CD4-positive, alpha-beta memory T cell (primary cell): Measurements from ENCODE around the gene RAB20. TPM values are rescaled to one million over a fixed set of nuclear protein-coding genes. Genes with fewer than 3 reads are reported as not detected.
A peak's percentile ranks its signal among the peaks of the same experiment; 100 is the strongest.

Source experiments
- CTCF ChIA-PET: fragments of 350-600 bp; sonication (Branson Sonifier 250); formaldehyde crosslinking; loops from one replicate; lab custom pipeline; 2021; ENCODE audit warnings: inconsistent platforms; ENCODE audit not compliant: partially characterized antibody; lab: Charles Lee
- POLR2A ChIA-PET: fragments of 350-600 bp; sonication (Branson Sonifier 250); formaldehyde crosslinking; loops from one replicate; lab custom pipeline; 2021; ENCODE audit not compliant: partially characterized antibody; lab: Charles Lee
- DNase-seq, 5 donors: peaks; one replicate each; pipeline versions ENCODE4 v3.0.0 to v3.0.0-alpha.2; 2020 to 2022; ENCODE audit warnings: mixed read lengths in 1 of 5
- H3K27ac ChIP-seq: one replicate; pipeline ENCODE4 v1.7.0; 2013; ENCODE audit warnings: low read depth, low read length
- H3K27me3 ChIP-seq: 2 replicates; pipeline ENCODE4 v1.7.0; 2013; ENCODE audit warnings: mild to moderate bottlenecking, low read length, moderate library complexity; ENCODE audit not compliant: insufficient read depth
- H3K36me3 ChIP-seq: 2 replicates; pipeline ENCODE4 v1.7.0; 2013; ENCODE audit warnings: mild to moderate bottlenecking, low read length, moderate library complexity; ENCODE audit not compliant: insufficient read depth
- H3K4me1 ChIP-seq: 2 replicates; pipeline ENCODE4 v1.7.0; 2013; ENCODE audit warnings: mild to moderate bottlenecking, low read length, moderate library complexity; ENCODE audit not compliant: insufficient read depth
- H3K4me3 ChIP-seq, 2 donors: one replicate each; pipeline ENCODE4 v1.7.0; 2013; ENCODE audit warnings: low read length in 2 of 2, mild to moderate bottlenecking in 1 of 2
- H3K9me3 ChIP-seq, 2 donors: one replicate each; pipeline ENCODE4 v1.7.0; 2013; ENCODE audit warnings: low read length in 2 of 2, control low read depth in 1 of 2; ENCODE audit not compliant: control insufficient read depth in 1 of 2
- H3K27ac Mint-ChIP-seq, 7 donors: one replicate each; pipeline ENCODE4 v1.8.0; 2020 to 2021; ENCODE audit warnings: mixed read lengths in 7 of 7, mild to moderate bottlenecking in 6 of 7, inconsistent platforms in 3 of 7, moderate library complexity in 3 of 7
- H3K27me3 Mint-ChIP-seq, 2 donors: one replicate each; pipeline ENCODE4 v1.8.0; 2020 to 2021; ENCODE audit warnings: mixed read lengths in 2 of 2
- H3K36me3 Mint-ChIP-seq, 2 donors: one replicate each; pipeline ENCODE4 v1.8.0; 2020 to 2021; ENCODE audit warnings: mixed read lengths in 2 of 2, inconsistent platforms in 1 of 2, mild to moderate bottlenecking in 1 of 2
- H3K4me1 Mint-ChIP-seq, 4 donors: one replicate each; pipeline ENCODE4 v1.8.0; 2020 to 2021; ENCODE audit warnings: mixed read lengths in 4 of 4, mild to moderate bottlenecking in 1 of 4
- H3K4me3 Mint-ChIP-seq, 8 donors: one replicate each; pipeline ENCODE4 v1.8.0; 2020 to 2021; ENCODE audit warnings: mixed read lengths in 8 of 8, mild to moderate bottlenecking in 7 of 8, moderate library complexity in 6 of 8, inconsistent platforms in 3 of 8
- H3K9me3 Mint-ChIP-seq, 8 donors: one replicate each; pipeline ENCODE4 v1.8.0; 2020 to 2021; ENCODE audit warnings: mixed read lengths in 8 of 8, mild to moderate bottlenecking in 5 of 8, inconsistent platforms in 3 of 8, moderate library complexity in 1 of 8
- intact Hi-C: fragments of 100-400 bp; cut with micrococcal nuclease; formaldehyde crosslinking; loops from one replicate; pipeline ENCODE4 v1.15.1; 2023
- polyA plus RNA-seq, 2 donors: library from polyadenylated mRNA; unstranded; fragments of 300-500 nt; fragmentation: Illumina TruSeq; gene quantifications; one replicate each; pipeline ENCODE4 v1.2.3, GENCODE V29; 2021
- total RNA-seq, 2 experiments: library from RNA; stranded (reverse); gene quantifications; one replicate each; pipeline ENCODE4 v1.2.3, GENCODE V29; 2021

The RAB20 gene
- total and polyA plus RNA-seq, 4 experiments from 2014 or later: 2.2 to 5.7 (median 3.0) TPM

DNA sequence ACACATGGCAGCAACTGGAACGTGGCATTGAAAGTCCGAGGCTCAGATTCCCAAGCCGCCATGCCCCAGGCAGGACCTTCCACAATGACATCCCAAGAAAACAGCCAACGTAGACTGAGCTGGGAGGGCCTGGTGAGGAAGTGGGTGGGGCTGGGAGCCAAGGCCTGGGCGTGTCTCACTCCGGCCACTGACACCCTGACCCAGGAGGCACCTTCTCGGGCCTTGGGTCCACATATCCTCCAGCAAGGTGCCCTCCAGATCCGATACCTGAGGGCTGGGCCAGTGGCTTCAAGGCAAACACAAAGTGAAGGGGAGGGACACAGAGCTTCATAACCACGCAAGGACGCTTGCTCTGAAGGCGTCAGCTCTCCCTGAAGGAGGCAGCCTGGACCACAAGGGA is 43.0 kb downstream of the RAB20 start:
- Histone ChIP-seq H3K4me1 (no peaks in the 10 kb centered on the region), H3K4me3 (no peak overlapping the region), H3K27me3 (no peaks in the 10 kb centered on the region), H3K9me3 (no peaks in the 10 kb centered on the region), H3K27ac (no peak overlapping the region), H3K36me3 (no peaks in the 10 kb centered on the region)
- ChIA-PET POLR2A (no interaction called here), CTCF (interaction anchor here (1.4 kb wide), 1 partner anchor 9 kb away, joined by 3 read pairs; no protein-coding TSS in a partner anchor)
- Mint-ChIP-seq H3K9me3 (peaks cover 0 to 5% (median 0%) of the 10 kb centered on the region in 8 donors), H3K36me3 (peaks cover 0 to 4% of the 10 kb centered on the region in 2 donors), H3K27me3 (peaks cover 2 to 8% of the 10 kb centered on the region in 2 donors), H3K4me1 (peaks cover 0 to 4% (median 2%) of the 10 kb centered on the region in 4 donors), H3K4me3 (no peak overlapping the region), H3K27ac (no peak overlapping the region)
- no peak for DNase-seq
- intact Hi-C loops: no loop called here

DNA sequence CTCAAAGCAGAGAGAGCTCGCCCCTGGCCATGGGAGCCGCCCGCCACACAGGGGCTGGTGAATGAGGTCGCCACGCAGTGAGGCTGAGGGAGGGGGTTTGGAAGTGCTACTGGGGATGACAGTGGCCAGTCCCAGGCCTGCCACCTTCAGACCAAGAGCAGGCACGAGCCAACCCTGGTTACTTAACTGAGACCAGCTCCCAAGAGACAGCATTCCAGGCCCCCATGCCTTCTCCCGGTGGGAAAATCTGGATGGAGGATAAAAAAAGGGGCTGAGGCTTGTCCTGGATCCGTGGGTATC is 43.3 kb downstream of the RAB20 start:
- ChIA-PET POLR2A (no interaction called here), CTCF (interaction anchor here (1.4 kb wide), 1 partner anchor 9 kb away, joined by 3 read pairs; no protein-coding TSS in a partner anchor)
- Mint-ChIP-seq H3K4me1 (peaks cover 0 to 4% (median 2%) of the 10 kb centered on the region in 4 donors), H3K4me3 (no peak overlapping the region), H3K27ac (no peak overlapping the region), H3K36me3 (peaks cover 0 to 4% of the 10 kb centered on the region in 2 donors), H3K9me3 (peaks cover 0 to 5% (median 0%) of the 10 kb centered on the region in 8 donors), H3K27me3 (peaks cover 2 to 8% of the 10 kb centered on the region in 2 donors)
- H3K27ac ChIP-seq: no peak overlapping the region
- no peaks in the 10 kb centered on the region for H3K4me1 ChIP-seq
- intact Hi-C loops: no loop called here
- H3K27me3 ChIP-seq: no peaks in the 10 kb centered on the region
- H3K36me3 ChIP-seq: no peaks in the 10 kb centered on the region
- DNase-seq: no peak
- H3K4me3 ChIP-seq: no peak overlapping the region
- H3K9me3 ChIP-seq: no peaks in the 10 kb centered on the region

DNA sequence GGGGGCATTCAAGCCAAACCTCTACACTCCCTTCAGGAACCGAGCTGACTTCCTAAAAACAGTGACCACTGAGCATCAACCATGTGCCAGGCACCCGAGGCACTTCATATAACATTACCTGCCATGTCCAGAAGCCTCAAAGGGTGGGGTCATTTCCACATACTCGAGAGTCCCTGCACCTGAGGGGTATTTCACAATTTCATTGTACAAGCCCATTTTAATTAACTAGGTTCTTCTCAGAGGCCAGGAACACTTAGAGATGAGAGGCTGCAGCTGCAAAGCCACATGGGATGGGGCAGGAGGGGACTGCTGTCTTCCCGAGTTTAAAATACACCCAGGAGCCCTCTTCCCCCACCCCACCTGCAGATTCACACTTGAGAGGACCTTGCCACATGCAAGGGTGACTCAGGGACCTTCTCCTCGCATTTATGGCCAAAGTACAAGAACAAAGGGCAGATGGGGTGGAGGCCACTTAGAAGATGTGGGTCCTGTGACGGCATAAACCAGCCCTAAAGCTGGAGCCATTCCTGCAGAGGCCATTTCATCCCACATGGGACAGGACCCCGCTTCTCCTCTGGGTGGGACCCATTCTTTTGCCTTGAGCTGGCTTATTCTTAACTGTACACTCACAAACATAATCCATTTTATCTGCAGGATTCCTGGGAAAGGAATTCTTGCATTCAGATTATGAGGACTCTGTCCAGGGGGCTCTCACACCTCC is 43.9 kb downstream of the RAB20 start:
- CTCF ChIA-PET: interaction anchor here (1.4 kb wide), 1 partner anchor 10 kb away, joined by 3 read pairs; no protein-coding TSS in a partner anchor
- Histone ChIP-seq H3K36me3 (no peaks in the 10 kb centered on the region), H3K4me1 (no peaks in the 10 kb centered on the region), H3K4me3 (no peak overlapping the region), H3K27ac (no peak overlapping the region), H3K27me3 (no peaks in the 10 kb centered on the region), H3K9me3 (no peaks in the 10 kb centered on the region)
- no peak overlapping the region for H3K4me3 Mint-ChIP-seq
- peaks cover 0 to 4% of the 10 kb centered on the region in 2 donors for H3K36me3 Mint-ChIP-seq
- peaks cover 2 to 8% of the 10 kb centered on the region in 2 donors for H3K27me3 Mint-ChIP-seq
- DNase-seq: no peak
- POLR2A ChIA-PET: no interaction called here
- peaks cover 0 to 5% (median 0%) of the 10 kb centered on the region in 8 donors for H3K9me3 Mint-ChIP-seq
- H3K4me1 Mint-ChIP-seq: peaks cover 0 to 3% (median under 1%) of the 10 kb centered on the region in 4 donors
- intact Hi-C loops: no loop called here
- H3K27ac Mint-ChIP-seq: peak overlapping the region in 1 of 7 donors; percentile 37

DNA sequence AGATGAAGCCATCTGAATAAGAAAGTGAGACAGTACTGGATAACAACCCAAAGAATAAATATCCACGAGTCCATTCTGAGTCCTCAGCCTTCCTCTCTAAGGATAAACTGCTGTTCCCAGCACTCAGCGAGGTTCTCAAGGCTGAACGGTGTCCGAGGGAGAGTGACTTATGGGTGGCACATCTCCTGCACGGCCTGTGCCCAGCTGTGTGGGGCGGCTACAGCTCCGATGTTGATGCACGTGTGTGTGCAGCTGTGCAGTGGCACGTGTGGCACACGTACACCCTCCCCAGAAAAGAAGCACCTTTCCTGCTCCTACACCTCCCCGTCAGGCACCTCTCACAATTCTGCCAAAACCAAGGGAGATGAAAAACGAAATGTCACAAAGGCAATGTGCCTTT is 45.0 kb downstream of the RAB20 start:
- Mint-ChIP-seq H3K4me3 (no peak overlapping the region), H3K36me3 (peaks cover 0 to 4% of the 10 kb centered on the region in 2 donors), H3K27me3 (peaks cover 2 to 8% of the 10 kb centered on the region in 2 donors), H3K9me3 (peaks cover 0 to 5% (median 0%) of the 10 kb centered on the region in 8 donors), H3K4me1 (peaks cover 0 to 3% (median under 1%) of the 10 kb centered on the region in 4 donors), H3K27ac (no peak overlapping the region)
- Histone ChIP-seq H3K27me3 (no peaks in the 10 kb centered on the region), H3K36me3 (no peaks in the 10 kb centered on the region), H3K4me1 (no peaks in the 10 kb centered on the region), H3K9me3 (no peaks in the 10 kb centered on the region), H3K4me3 (no peak overlapping the region), H3K27ac (no peak overlapping the region)
- ChIA-PET CTCF (no interaction called here), POLR2A (no interaction called here)
- no peak for DNase-seq
- intact Hi-C loops: no loop called here

DNA sequence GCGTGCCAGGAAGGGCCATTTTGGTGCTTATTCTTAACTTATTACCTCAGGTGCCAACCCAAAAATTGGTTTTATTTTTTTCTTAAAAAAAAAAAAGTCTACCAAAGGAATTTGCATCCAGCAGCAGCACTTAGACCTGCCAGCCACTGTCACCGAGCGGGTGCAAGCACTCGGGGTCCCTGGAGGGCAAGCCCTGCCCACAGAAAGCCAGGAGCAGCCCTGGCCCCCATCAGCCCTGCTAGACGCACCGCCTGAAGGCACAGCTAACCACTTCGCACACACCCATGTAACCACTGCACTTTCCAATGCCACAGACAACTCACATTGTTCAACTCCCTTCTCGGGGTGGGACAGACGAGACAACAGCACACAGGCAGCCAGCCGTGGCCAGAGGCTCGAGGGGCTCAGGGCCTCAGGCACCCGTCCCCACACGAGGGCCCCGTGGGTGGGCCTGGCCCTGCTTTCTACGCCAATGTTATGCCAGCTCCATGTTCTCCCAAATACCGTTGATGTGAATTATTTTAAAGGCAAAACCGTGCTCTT is 49.3 kb downstream of the RAB20 start:
- H3K27ac ChIP-seq: no peak overlapping the region
- intact Hi-C loops: no loop called here
- Mint-ChIP-seq H3K27ac (no peak overlapping the region), H3K4me1 (peaks cover 0 to 3% (median under 1%) of the 10 kb centered on the region in 4 donors), H3K27me3 (peaks cover 2 to 6% of the 10 kb centered on the region in 2 donors), H3K36me3 (no peaks in the 10 kb centered on the region), H3K9me3 (peaks cover 0 to 5% (median 0%) of the 10 kb centered on the region in 8 donors), H3K4me3 (no peak overlapping the region)
- H3K4me3 ChIP-seq: no peak overlapping the region
- no peak for DNase-seq
- H3K4me1 ChIP-seq: no peaks in the 10 kb centered on the region
- ChIA-PET CTCF (no interaction called here), POLR2A (no interaction called here)
- no peaks in the 10 kb centered on the region for H3K27me3 ChIP-seq
- H3K36me3 ChIP-seq: no peaks in the 10 kb centered on the region
- H3K9me3 ChIP-seq: no peaks in the 10 kb centered on the region

DNA sequence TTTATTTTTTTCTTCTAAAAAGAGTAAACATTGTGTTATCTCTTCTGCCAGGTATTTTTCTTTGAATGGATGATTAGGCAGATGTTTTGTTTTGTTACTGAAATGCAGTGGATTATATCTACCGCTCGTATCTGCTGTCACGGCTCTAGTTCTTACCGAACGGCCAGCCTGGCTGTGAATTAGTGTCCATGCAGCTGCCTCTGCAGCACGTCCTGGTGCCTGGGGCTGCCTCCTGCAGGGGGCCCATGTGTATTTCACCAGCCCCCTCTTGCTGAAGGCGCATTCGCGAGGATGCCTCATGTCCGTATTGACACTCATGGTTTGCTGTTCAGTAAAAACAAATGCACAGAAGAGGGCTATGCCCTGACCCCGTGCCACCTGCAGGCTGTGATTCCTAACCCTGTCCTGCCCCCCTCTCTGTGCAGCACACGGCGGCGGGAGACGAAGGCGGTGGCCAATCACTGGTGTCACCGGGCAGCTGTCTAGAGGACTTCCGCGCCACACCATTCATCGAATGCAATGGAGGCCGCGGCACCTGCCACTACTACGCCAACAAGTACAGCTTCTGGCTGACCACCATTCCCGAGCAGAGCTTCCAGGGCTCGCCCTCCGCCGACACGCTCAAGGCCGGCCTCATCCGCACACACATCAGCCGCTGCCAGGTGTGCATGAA is 49.9 kb downstream of the RAB20 start:
- Mint-ChIP-seq H3K27ac (no peak overlapping the region), H3K9me3 (peaks cover 0 to 5% (median 0%) of the 10 kb centered on the region in 8 donors), H3K4me3 (no peak overlapping the region), H3K27me3 (peaks cover 2 to 8% of the 10 kb centered on the region in 2 donors), H3K36me3 (no peaks in the 10 kb centered on the region), H3K4me1 (peaks cover 0 to 3% (median under 1%) of the 10 kb centered on the region in 4 donors)
- no peaks in the 10 kb centered on the region for H3K36me3 ChIP-seq
- POLR2A ChIA-PET: no interaction called here
- CTCF ChIA-PET: no interaction called here
- H3K4me1 ChIP-seq: no peaks in the 10 kb centered on the region
- no peak overlapping the region for H3K27ac ChIP-seq
- no peaks in the 10 kb centered on the region for H3K9me3 ChIP-seq
- intact Hi-C loops: no loop called here
- DNase-seq: no peak
- H3K27me3 ChIP-seq: no peaks in the 10 kb centered on the region
- no peak overlapping the region for H3K4me3 ChIP-seq
